K562 (cell line): Measurements from ENCODE around the gene VPS18. TPM values are rescaled to one million over a fixed set of nuclear protein-coding genes. Genes with fewer than 3 reads are reported as not detected.

ENCODE experiments used
- AFF1 ChIP-seq, 2 experiments: fragments of 450-650 bp; IDR thresholded peaks; 2 replicates each; pipeline ENCODE4 v1.6.1; 2018; ENCODE audit warnings: mild to moderate bottlenecking in 2 of 2, low read depth in 1 of 2; ENCODE audit not compliant: partially characterized antibody in 2 of 2
- E2F6 ChIP-seq, 2 experiments: IDR thresholded peaks; 2 replicates each; pipeline ENCODE4 v1.6.1; 2011; ENCODE audit warnings: borderline replicate concordance in 1 of 2, control low read depth in 1 of 2, low read depth in 1 of 2, low read length in 1 of 2, mild to moderate bottlenecking in 1 of 2, mixed read lengths in 1 of 2, moderate library complexity in 1 of 2; ENCODE audit not compliant: insufficient read depth in 1 of 2, insufficient read length in 1 of 2, poor library complexity in 1 of 2, severe bottlenecking in 1 of 2; ENCODE audit errors: extremely low read depth in 1 of 2
- L3MBTL2 ChIP-seq: fragments of 450-650 bp; IDR thresholded peaks from 2 replicates; pipeline ENCODE4 v1.6.1; 2016; ENCODE audit warnings: mild to moderate bottlenecking, moderate library complexity
- MTA3 ChIP-seq: fragments of 450-650 bp; formaldehyde crosslinking; IDR thresholded peaks from 2 replicates; pipeline ENCODE4 v1.6.1; 2017; ENCODE audit warnings: mild to moderate bottlenecking, borderline replicate concordance
- MTF1 ChIP-seq: fragments of 250-450 bp; sonication (Bioruptor Pico); IDR thresholded peaks from 2 replicates; pipeline ENCODE4 v1.9.0; 2021; ENCODE audit warnings: moderate library complexity, mild to moderate bottlenecking, inconsistent platforms, borderline replicate concordance
- SMAD3 ChIP-seq: fragments of 450-650 bp; formaldehyde crosslinking; conservative IDR thresholded peaks from 2 replicates; pipeline ENCODE4 v1.4.0; 2020; ENCODE audit warnings: mild to moderate bottlenecking
- XRCC5 ChIP-seq: fragments of 200-400 bp; formaldehyde crosslinking; IDR thresholded peaks from 2 replicates; pipeline ENCODE4 v1.6.1; 2017; ENCODE audit warnings: low read depth, mild to moderate bottlenecking, low read length
- polyA plus RNA-seq, 8 experiments: library from polyadenylated mRNA; depleted of rRNA in 4 of 8; stranded (reverse) in 5 of 8; unstranded in 3 of 8; fragments of >200 nt; fragmentation: Nextera tagmentation in 2 of 8; fragmentation: Illumina TruSeq in 1 of 8; extraction: Ambion mirVana in 2 of 8; extraction: Trizol in 1 of 8; gene quantifications; 2 replicates each; pipeline versions ENCODE4 v1.2.1 to v1.2.3, GENCODE V29; 2011 to 2014; ENCODE audit warnings: inconsistent platforms in 1 of 8, missing spikeins in 1 of 8
- total RNA-seq, 7 experiments: library from RNA; depleted of rRNA in 6 of 7; stranded (reverse); fragments of >200 nt in 6 of 7; fragmentation: Illumina TruSeq in 2 of 7; extraction: Trizol in 2 of 7; gene quantifications; 2 replicates each; pipeline versions ENCODE4 v1.2.1 to v1.2.3, GENCODE V29; 2011 to 2021; ENCODE audit warnings: low replicate concordance in 1 of 7
- TF ChIP-seq, protein P1 (sequence below), 2 experiments: fragments of 450-650 bp in 1 of 2; sonication (generic) in 1 of 2; formaldehyde crosslinking in 1 of 2; IDR thresholded peaks; 2 replicates each; pipeline versions ENCODE4 v1.7.1 to v1.9.0; 2016 to 2022; ENCODE audit warnings: inconsistent platforms in 1 of 2, mild to moderate bottlenecking in 1 of 2, missing genetic modification reagents in 1 of 2

Gene VPS18
- total and polyA plus RNA-seq, 9 of the 15 experiments (the other 6 are each of a cell fraction or from before 2014, with no cell fraction given): 0.73 to 19.9 (median 8.5) TPM

DNA sequence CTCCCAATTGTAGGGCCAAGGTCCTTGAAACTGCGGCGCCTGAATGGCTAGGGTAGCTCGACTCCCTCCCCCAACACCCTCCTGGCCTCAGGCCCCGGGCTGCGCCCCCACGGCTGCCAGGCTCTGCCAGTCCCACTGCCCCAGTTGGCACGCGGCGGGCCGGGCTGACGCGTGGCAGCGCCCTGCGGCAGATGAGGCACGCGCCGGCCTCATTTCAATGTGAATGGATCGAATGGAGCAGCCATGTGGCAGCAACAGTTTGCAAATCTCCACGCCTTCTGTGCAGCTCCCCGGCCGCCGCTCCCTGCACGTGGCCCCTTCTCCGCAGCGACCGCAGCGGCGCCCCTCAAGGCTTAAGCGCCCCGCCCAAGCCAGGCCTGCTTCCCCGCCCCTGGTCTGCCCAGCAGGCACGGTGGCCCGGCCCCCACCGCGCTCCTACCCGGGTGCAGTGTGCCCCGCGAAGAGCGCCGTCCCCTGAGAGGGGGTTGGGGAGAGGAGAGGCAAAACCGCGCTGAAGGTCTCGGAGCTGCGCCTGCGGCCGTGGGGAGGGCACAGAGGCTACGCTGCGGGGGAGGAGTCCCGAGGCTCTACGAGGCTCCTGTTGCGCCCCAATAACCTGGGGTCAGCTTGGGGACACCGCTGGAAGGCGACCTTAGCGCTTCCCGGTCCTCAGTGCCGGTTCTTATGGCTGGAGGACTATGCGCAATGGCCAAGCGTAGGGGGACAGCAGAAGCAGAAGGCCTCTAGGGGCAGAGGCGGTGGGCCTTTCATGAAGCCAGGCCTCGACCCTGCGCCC lies 31.8 kb downstream of the VPS18 start (continued):
- no peak for TF ChIP-seq AFF1 (IDR thresholded peaks at IDR 0.05; ENCODE audit: low read depth in 1 of 2, partially characterized antibody in 2 of 2)
- TF ChIP-seq XRCC5: peak; percentile 58; the same call in 1 of the 2 replicates
- TF ChIP-seq E2F6 (IDR thresholded peaks at IDR 0.05; ENCODE audit: borderline replicate concordance in 1 of 2, extremely low read depth in 1 of 2, insufficient read depth in 1 of 2, insufficient read length in 1 of 2, low read depth in 1 of 2, low read length in 1 of 2, poor library complexity in 1 of 2, severe bottlenecking in 1 of 2): peak in 1 of 2 experiments; percentile 74
- TF ChIP-seq MTF1: no peak
- 0 out of 2 replicates have a peak, but pooled peaks have one; percentile 26 for TF ChIP-seq L3MBTL2
- TF ChIP-seq MTA3: no peak
- TF ChIP-seq, protein P1, sequence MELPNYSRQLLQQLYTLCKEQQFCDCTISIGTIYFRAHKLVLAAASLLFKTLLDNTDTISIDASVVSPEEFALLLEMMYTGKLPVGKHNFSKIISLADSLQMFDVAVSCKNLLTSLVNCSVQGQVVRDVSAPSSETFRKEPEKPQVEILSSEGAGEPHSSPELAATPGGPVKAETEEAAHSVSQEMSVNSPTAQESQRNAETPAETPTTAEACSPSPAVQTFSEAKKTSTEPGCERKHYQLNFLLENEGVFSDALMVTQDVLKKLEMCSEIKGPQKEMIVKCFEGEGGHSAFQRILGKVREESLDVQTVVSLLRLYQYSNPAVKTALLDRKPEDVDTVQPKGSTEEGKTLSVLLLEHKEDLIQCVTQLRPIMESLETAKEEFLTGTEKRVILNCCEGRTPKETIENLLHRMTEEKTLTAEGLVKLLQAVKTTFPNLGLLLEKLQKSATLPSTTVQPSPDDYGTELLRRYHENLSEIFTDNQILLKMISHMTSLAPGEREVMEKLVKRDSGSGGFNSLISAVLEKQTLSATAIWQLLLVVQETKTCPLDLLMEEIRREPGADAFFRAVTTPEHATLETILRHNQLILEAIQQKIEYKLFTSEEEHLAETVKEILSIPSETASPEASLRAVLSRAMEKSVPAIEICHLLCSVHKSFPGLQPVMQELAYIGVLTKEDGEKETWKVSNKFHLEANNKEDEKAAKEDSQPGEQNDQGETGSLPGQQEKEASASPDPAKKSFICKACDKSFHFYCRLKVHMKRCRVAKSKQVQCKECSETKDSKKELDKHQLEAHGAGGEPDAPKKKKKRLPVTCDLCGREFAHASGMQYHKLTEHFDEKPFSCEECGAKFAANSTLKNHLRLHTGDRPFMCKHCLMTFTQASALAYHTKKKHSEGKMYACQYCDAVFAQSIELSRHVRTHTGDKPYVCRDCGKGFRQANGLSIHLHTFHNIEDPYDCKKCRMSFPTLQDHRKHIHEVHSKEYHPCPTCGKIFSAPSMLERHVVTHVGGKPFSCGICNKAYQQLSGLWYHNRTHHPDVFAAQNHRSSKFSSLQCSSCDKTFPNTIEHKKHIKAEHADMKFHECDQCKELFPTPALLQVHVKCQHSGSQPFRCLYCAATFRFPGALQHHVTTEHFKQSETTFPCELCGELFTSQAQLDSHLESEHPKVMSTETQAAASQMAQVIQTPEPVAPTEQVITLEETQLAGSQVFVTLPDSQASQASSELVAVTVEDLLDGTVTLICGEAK (IDR thresholded peaks at IDR 0.05): no peak
- TF ChIP-seq, protein P1 (CRISPR knock-in tag; IDR thresholded peaks at IDR 0.05): no peak
- TF ChIP-seq SMAD3 (CRISPR knock-in tag): no peak
- TF ChIP-seq, all 486 proteins: peak for 11
